ENCODE data around the gene PROX1. TPM values are rescaled to one million over a fixed set of nuclear protein-coding genes. Genes with fewer than 3 reads are reported as not detected.
"Not testable (repeated sequence)": the region's sequence is repeated elsewhere in the genome, so short reads cannot be mapped to it uniquely, and the experiment has no call there.

PROX1 gene
- total RNA-seq, 1 donor from 2014 or later, result 85.2 TPM

GRCh38 chr1:214086945-214087344 is 99.2 kb downstream of the PROX1 start:
- no peak for ATAC-seq (ENCODE audit: poor library complexity)
- DNase-seq, result no peak
- intact Hi-C loops (cut with DNase I), result no loop called here

GRCh38 chr1:214089003-214089402 is 101.2 kb downstream of the PROX1 start:
- intact Hi-C loops (cut with DNase I); DNase-seq; ATAC-seq (ENCODE audit: poor library complexity): not testable (repeated sequence)
